ENCODE results near the gene SYT7. TPM values are rescaled to one million over a fixed set of nuclear protein-coding genes. Genes with fewer than 3 reads are reported as not detected.
"Not testable (repeated sequence)": the region's sequence is repeated elsewhere in the genome, so short reads cannot be mapped to it uniquely, and the experiment has no call there.

Gene SYT7
- total and polyA plus RNA-seq, 2 donors (not counting 1 experiment from before 2014, with no cell fraction given): not detected

DNA sequence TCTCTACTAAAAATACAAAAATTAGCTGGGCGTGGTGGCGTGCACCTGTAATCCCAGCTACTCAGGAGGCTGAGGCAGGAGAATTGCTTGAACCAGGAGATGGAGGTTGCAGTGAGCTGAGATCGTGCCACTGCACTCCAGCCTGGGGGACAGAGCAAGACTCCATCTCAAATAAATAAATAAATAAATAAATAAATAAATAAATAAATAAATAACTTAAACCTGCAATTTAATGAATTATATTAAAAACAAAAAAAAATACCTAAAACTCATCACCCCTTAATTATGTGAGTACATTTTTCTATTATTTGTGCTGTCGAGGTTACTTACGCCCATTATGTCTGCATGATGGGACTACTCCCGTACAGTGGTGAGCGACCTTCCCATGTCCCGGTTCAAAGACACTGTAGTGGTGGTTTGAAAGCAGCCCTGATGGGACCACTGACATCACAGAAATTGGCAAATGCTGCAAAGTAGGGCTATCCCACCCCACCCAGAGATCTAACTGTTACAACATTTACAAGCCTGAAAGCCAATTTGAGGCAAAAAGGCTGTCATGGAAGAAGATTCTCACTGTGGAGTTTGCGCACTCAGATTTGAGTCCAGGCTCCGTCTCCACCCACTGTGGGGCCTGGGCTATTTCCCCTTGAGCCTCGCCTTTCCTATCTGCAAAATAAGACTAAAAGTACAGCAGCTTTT is 101.4 kb downstream of the SYT7 start:
- H3K36me3 ChIP-seq (replicated peaks in 1 of 2; ENCODE audit: control extremely low read depth in 1 of 2, control insufficient read depth in 1 of 2, extremely low read depth in 1 of 2, insufficient read depth in 2 of 2, low read length in 1 of 2); H3K27ac Mint-ChIP-seq; H2AFZ ChIP-seq (ENCODE audit: insufficient read depth, low read depth, low read length, poor library complexity, severe bottlenecking); H3K4me3 ChIP-seq (ENCODE audit: control extremely low read depth in 1 of 5, extremely low read depth in 1 of 5, insufficient read depth in 1 of 5, low read depth in 2 of 5, low read length in 4 of 5); H3K79me2 ChIP-seq (ENCODE audit: control insufficient read depth, insufficient read depth, low read length); ATAC-seq (ENCODE audit: low read depth); H4K20me1 ChIP-seq (ENCODE audit: control insufficient read depth, insufficient read depth, low read length, poor library complexity, severe bottlenecking); H3K9ac ChIP-seq (ENCODE audit: low read length); DNase-seq; H3K4me1 ChIP-seq (ENCODE audit: control insufficient read depth in 2 of 2, insufficient read depth in 2 of 2, low read length in 2 of 2); H3K27ac ChIP-seq (ENCODE audit: low read length in 2 of 2); H3K4me1 Mint-ChIP-seq; H3K4me2 ChIP-seq (replicated peaks; ENCODE audit: low read depth, low read length, poor library complexity, severe bottlenecking); POLR2A ChIA-PET; H3K9me3 Mint-ChIP-seq (ENCODE audit: insufficient read depth); H3K9me3 ChIP-seq (ENCODE audit: control extremely low read depth in 1 of 3, control insufficient read depth in 2 of 3, insufficient read depth in 1 of 3, low read length in 2 of 3); H3K4me3 Mint-ChIP-seq: not testable (repeated sequence)
- CTCF ChIA-PET: interaction anchor here (0.9 to 6.9 kb wide), 5 partner anchors 26 to 159 kb away, joined by 3 to 62 read pairs (median 18); no protein-coding TSS in a partner anchor
- peaks cover 11% of the 10 kb centered on the region for H3K27me3 Mint-ChIP-seq
- intact Hi-C loops (cut with micrococcal nuclease): loop anchor here (2.0 kb wide), 1 partner anchor 253 kb away; no protein-coding TSS in a partner anchor
- peaks cover 0 to 15% (median 0%) of the 10 kb centered on the region in 4 experiments for H3K27me3 ChIP-seq (replicated peaks in 1 of 4; ENCODE audit: control extremely low read depth in 1 of 4, control insufficient read depth in 3 of 4, insufficient read depth in 4 of 4, low read length in 3 of 4)
- WGBS (ENCODE audit: insufficient coverage): 96% methylated on average over 7 of the region's 11 CpGs

GRCh38 chr11:61477727-61478148 is 103.1 kb downstream of the SYT7 start:
- POLR2A ChIA-PET: no interaction called here
- Histone ChIP-seq H3K4me1 (ENCODE audit: control insufficient read depth in 2 of 2, insufficient read depth in 2 of 2, low read length in 2 of 2) (peaks cover 0 to 6% of the 10 kb centered on the region in 2 donors), H3K9ac (ENCODE audit: low read length) (no peak overlapping the region), H3K27ac (ENCODE audit: low read length in 2 of 2) (no peak overlapping the region), H3K79me2 (ENCODE audit: control insufficient read depth, insufficient read depth, low read length) (no peaks in the 10 kb centered on the region), H3K36me3 (replicated peaks in 1 of 2; ENCODE audit: control extremely low read depth in 1 of 2, control insufficient read depth in 1 of 2, extremely low read depth in 1 of 2, insufficient read depth in 2 of 2, low read length in 1 of 2) (peaks cover 0 to 1% of the 10 kb centered on the region in 2 experiments), H3K4me3 (ENCODE audit: control extremely low read depth in 1 of 5, extremely low read depth in 1 of 5, insufficient read depth in 1 of 5, low read depth in 2 of 5, low read length in 4 of 5) (no peak overlapping the region), H4K20me1 (ENCODE audit: control insufficient read depth, insufficient read depth, low read length, poor library complexity, severe bottlenecking) (no peaks in the 10 kb centered on the region), H2AFZ (ENCODE audit: insufficient read depth, low read depth, low read length, poor library complexity, severe bottlenecking) (no peak overlapping the region), H3K4me2 (replicated peaks; ENCODE audit: low read depth, low read length, poor library complexity, severe bottlenecking) (peak overlapping the region; percentile 36), H3K27me3 (replicated peaks in 1 of 4; ENCODE audit: control extremely low read depth in 1 of 4, control insufficient read depth in 3 of 4, insufficient read depth in 4 of 4, low read length in 3 of 4) (peaks cover 0 to 15% (median 0%) of the 10 kb centered on the region in 4 experiments), H3K9me3 (ENCODE audit: control extremely low read depth in 1 of 3, control insufficient read depth in 2 of 3, insufficient read depth in 1 of 3, low read length in 2 of 3) (no peaks in the 10 kb centered on the region)
- H3K27me3 Mint-ChIP-seq: peaks cover 7% of the 10 kb centered on the region
- no peak overlapping the region for H3K4me3 Mint-ChIP-seq
- CTCF ChIA-PET: interaction anchor here (1.0 to 6.9 kb wide), 8 partner anchors 9 to 216 kb away, joined by 3 to 62 read pairs (median 8); no protein-coding TSS in a partner anchor
- 7% methylated on average over 18 of the region's 18 CpGs for WGBS (ENCODE audit: insufficient coverage)
- H3K4me1 Mint-ChIP-seq: peaks cover 2% of the 10 kb centered on the region
- no peak overlapping the region for H3K27ac Mint-ChIP-seq
- TF ChIP-seq, protein P1, sequence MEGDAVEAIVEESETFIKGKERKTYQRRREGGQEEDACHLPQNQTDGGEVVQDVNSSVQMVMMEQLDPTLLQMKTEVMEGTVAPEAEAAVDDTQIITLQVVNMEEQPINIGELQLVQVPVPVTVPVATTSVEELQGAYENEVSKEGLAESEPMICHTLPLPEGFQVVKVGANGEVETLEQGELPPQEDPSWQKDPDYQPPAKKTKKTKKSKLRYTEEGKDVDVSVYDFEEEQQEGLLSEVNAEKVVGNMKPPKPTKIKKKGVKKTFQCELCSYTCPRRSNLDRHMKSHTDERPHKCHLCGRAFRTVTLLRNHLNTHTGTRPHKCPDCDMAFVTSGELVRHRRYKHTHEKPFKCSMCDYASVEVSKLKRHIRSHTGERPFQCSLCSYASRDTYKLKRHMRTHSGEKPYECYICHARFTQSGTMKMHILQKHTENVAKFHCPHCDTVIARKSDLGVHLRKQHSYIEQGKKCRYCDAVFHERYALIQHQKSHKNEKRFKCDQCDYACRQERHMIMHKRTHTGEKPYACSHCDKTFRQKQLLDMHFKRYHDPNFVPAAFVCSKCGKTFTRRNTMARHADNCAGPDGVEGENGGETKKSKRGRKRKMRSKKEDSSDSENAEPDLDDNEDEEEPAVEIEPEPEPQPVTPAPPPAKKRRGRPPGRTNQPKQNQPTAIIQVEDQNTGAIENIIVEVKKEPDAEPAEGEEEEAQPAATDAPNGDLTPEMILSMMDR (IDR thresholded peaks at IDR 0.05): peak; percentile 95
- no peak for TF ChIP-seq EZH2 (IDR thresholded peaks at IDR 0.05; ENCODE audit: borderline replicate concordance, insufficient read depth, low read depth, low read length, poor library complexity, severe bottlenecking)
- intact Hi-C loops (cut with micrococcal nuclease): loop anchor here (1.0 to 2.0 kb wide), 2 partner anchors 40 to 255 kb away; no protein-coding TSS in a partner anchor
- ATAC-seq (ENCODE audit: low read depth) (peak; percentile 62), DNase-seq (peak; percentile 69)
- H3K9me3 Mint-ChIP-seq (ENCODE audit: insufficient read depth): no peaks in the 10 kb centered on the region
